A549 (cell line): ENCODE measurements around the gene PITPNC1.

Experiments used
- BHLHE40 ChIP-seq: IDR thresholded peaks from 2 replicates; pipeline ENCODE4 v1.6.1; 2012; ENCODE audit warnings: low read depth, low read length, inconsistent platforms
- CHD2 ChIP-seq: fragments of 150-350 bp; IDR thresholded peaks from 2 replicates; pipeline ENCODE4 v1.6.1; 2014; ENCODE audit warnings: low read length; ENCODE audit not compliant: partially characterized antibody
- JUNB ChIP-seq: fragments of >200 bp; sonication (Bioruptor Twin); formaldehyde crosslinking; IDR thresholded peaks from 2 replicates; pipeline ENCODE4 v1.6.1; 2016
- POLR2A ChIP-seq: IDR thresholded peaks from 2 replicates; pipeline ENCODE4 v1.6.1; 2012; ENCODE audit warnings: mild to moderate bottlenecking, low read length
- RAD21 ChIP-seq, 2 experiments: fragments of >200 bp in 1 of 2; sonication (Bioruptor Twin) in 1 of 2; formaldehyde crosslinking in 1 of 2; IDR thresholded peaks in 1 of 2; conservative IDR thresholded peaks in 1 of 2; 2 replicates in 1 of 2; 3 replicates in 1 of 2; pipeline ENCODE4 v1.6.1; 2012 to 2018; ENCODE audit warnings: inconsistent platforms in 1 of 2
- SREBF2 ChIP-seq: fragments of 450-650 bp; IDR thresholded peaks from 2 replicates; pipeline ENCODE4 v1.6.1; 2014; ENCODE audit warnings: mild to moderate bottlenecking, moderate library complexity
- TF ChIP-seq, protein P1 (sequence below): fragments of 250-450 bp; sonication (Bioruptor Pico); IDR thresholded peaks from 2 replicates; pipeline ENCODE4 v1.5.0; 2021; ENCODE audit warnings: mild to moderate bottlenecking, moderate library complexity, borderline replicate concordance

DNA sequence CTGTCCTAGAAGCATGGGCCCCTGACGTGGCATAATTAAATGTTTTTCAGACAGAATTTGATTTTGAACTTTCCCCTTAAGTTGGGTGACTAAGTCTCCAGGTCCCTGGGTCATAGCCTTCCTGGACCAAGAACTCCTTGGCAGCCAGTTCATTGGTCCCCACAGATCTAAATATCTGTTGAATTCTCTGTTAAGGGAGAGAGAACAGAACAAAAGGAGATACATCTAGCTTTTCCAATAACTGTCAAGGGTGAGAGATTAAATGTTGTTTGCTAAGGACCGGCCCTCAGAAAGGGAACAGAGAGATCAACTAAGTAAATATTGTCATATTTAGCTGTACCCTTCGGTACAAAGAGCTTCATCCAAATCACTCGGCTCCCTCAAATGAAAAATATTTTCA is 262.5 kb downstream of the PITPNC1 start:
- no peak for TF ChIP-seq SREBF2
- no peak for TF ChIP-seq POLR2A
- TF ChIP-seq, protein P1, sequence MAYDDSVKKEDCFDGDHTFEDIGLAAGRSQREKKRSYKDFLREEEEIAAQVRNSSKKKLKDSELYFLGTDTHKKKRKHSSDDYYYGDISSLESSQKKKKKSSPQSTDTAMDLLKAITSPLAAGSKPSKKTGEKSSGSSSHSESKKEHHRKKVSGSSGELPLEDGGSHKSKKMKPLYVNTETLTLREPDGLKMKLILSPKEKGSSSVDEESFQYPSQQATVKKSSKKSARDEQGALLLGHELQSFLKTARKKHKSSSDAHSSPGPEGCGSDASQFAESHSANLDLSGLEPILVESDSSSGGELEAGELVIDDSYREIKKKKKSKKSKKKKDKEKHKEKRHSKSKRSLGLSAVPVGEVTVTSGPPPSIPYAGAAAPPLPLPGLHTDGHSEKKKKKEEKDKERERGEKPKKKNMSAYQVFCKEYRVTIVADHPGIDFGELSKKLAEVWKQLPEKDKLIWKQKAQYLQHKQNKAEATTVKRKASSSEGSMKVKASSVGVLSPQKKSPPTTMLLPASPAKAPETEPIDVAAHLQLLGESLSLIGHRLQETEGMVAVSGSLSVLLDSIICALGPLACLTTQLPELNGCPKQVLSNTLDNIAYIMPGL (CRISPR knock-in tag): no peak
- TF ChIP-seq JUNB: no peak
- no peak for TF ChIP-seq BHLHE40
- no peak for TF ChIP-seq RAD21 (conservative IDR thresholded peaks at IDR 0.05 in 1 of 2, IDR thresholded peaks at IDR 0.05 in 1 of 2)
- no peak for TF ChIP-seq CHD2
